Activated CD4-positive, alpha-beta T cell treated with anti-CD3 and anti-CD28 coated beads for 24 hours (primary cell): ENCODE measurements around the gene UFL1.
A peak's percentile ranks its signal among the peaks of the same experiment; 100 is the strongest.
"Not testable (repeated sequence)": the region's sequence is repeated elsewhere in the genome, so short reads cannot be mapped to it uniquely, and the experiment has no call there.

ENCODE experiments used
- DNase-seq, 2 donors: peaks; one replicate each; pipeline ENCODE4 v3.0.0-alpha.2; 2020; ENCODE audit warnings: low read depth in 2 of 2

The UFL1 gene

GRCh38 chr6:96521644-96522464 is at the start of gene UFL1:
Gene UFL1, plus strand, starts transcription at chr6:96521806. Its CDS starts 68 bp downstream, at chr6:96521874.
- DNase-seq = peak; percentile 85 to 88

- not testable (repeated sequence) for DNase-seq
Observed at GRCh38 chr6:96472291-96472690, 49.3 kb upstream of the UFL1 start.

GRCh38 chr6:96478695-96479094 is 42.9 kb upstream of the UFL1 start:
- DNase-seq = no peak

- DNase-seq = no peak
Observed at GRCh38 chr6:96491926-96492325, 29.7 kb upstream of the UFL1 start.

GRCh38 chr6:96499781-96500180 is 21.8 kb upstream of the UFL1 start:
- no peak for DNase-seq

GRCh38 chr6:96502915-96503314 is 18.7 kb upstream of the UFL1 start:
- DNase-seq = no peak

- no peak for DNase-seq
Observed at GRCh38 chr6:96505363-96505762, 16.2 kb upstream of the UFL1 start.

- no peak for DNase-seq
Observed at GRCh38 chr6:96509281-96509680, 12.3 kb upstream of the UFL1 start.

GRCh38 chr6:96520171-96521115 is 1.2 kb upstream of the UFL1 start:
- DNase-seq = no peak

- no peak for DNase-seq
Observed at GRCh38 chr6:96521306-96521643, 331 bp upstream of the UFL1 start.

GRCh38 chr6:96522465-96523009 is 931 bp downstream of the UFL1 start:
- no peak for DNase-seq

GRCh38 chr6:96528193-96528592 is 6.6 kb downstream of the UFL1 start:
- DNase-seq = no peak

GRCh38 chr6:96532399-96532798 is 10.8 kb downstream of the UFL1 start:
- no peak for DNase-seq

GRCh38 chr6:96537726-96538125 is 16.1 kb downstream of the UFL1 start:
- no peak for DNase-seq

- no peak for DNase-seq
Observed at GRCh38 chr6:96542702-96543101, 21.1 kb downstream of the UFL1 start.

GRCh38 chr6:96545882-96546281 is 24.3 kb downstream of the UFL1 start:
- no peak for DNase-seq

GRCh38 chr6:96547654-96548053 is 26.0 kb downstream of the UFL1 start:
- no peak for DNase-seq

- no peak for DNase-seq
Observed at GRCh38 chr6:96554558-96554957, 33.0 kb downstream of the UFL1 start.

GRCh38 chr6:96559740-96560139 is 38.1 kb downstream of the UFL1 start:
- DNase-seq = not testable (repeated sequence)

- DNase-seq = no peak
Observed at GRCh38 chr6:96562886-96563285, 41.3 kb downstream of the UFL1 start, which contains the start of gene FHL5. Gene FHL5, plus strand, starts transcription at chr6:96563128. Its CDS starts 40,486 bp downstream, at chr6:96603614.

GRCh38 chr6:96563853-96564252 is 42.2 kb downstream of the UFL1 start:
- DNase-seq = no peak

GRCh38 chr6:96570053-96570452 is 48.4 kb downstream of the UFL1 start:
- DNase-seq = no peak
